Measurements from ENCODE around the gene WNK3. TPM values are rescaled to one million over a fixed set of nuclear protein-coding genes. Genes with fewer than 3 reads are reported as not detected.

The WNK3 gene
- total RNA-seq, 1 donor from 2014 or later, result 13.7 TPM

DNA sequence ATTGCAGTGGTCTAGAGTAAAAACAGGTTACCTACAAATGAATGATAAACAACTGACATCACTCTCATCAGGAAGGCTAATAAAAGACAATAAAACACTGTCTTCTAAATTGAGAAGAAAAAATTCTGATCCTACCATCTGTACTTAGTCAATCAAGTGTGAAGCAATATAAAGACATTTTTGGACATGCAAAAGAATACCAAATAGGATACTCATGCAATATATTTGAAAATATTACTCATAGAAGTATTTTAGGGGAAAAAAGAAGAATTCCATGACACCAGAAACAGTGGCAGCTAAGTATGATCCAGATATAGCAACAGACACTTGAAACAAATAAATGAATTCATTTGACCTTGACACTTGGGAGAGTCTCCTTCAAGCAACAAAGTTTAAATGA is 111.0 kb downstream of the WNK3 start:
- ATAC-seq (no peak), DNase-seq (ENCODE audit: low spot score) (no peak)

DNA sequence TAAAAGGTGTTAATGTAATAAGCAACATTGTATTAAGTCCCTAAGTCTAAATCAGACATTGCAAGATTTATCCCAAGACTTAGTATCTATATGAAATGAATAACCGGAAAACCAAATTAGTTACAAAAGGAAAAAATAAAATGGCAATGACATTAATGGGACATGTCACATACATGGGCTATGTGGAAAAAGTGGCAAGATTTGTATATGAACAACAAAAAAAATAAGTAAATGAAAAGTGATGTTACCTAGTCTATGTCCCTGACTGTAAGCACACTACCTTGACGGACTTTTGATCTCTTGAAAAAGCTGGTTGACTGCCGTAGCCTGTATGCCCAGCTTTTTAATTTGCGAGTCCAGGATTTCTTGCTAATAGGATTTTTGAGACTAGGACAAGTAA is 119.3 kb downstream of the WNK3 start:
- ATAC-seq (no peak), DNase-seq (ENCODE audit: low spot score) (no peak)

DNA sequence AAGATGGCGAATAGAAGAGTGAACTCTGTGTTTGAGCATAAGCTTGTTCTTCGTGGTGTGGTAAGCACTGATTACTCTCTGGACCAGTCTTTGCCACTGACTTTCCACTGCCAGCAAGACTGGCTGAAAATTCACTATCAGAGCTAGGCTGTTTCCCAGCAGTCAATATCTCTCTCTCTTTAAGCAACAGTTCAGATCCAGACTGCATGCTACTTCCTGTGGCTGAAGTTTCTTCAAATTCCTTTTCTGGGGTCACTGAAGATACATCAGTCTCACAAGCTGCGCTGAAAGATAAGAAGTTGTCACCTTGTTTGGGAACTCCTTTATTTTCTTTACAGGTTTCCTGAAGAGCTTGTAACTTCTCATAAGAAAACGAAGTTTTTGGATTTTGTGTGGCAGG is 120.8 kb downstream of the WNK3 start:
- ATAC-seq, result no peak
- no peak for DNase-seq (ENCODE audit: low spot score)

DNA sequence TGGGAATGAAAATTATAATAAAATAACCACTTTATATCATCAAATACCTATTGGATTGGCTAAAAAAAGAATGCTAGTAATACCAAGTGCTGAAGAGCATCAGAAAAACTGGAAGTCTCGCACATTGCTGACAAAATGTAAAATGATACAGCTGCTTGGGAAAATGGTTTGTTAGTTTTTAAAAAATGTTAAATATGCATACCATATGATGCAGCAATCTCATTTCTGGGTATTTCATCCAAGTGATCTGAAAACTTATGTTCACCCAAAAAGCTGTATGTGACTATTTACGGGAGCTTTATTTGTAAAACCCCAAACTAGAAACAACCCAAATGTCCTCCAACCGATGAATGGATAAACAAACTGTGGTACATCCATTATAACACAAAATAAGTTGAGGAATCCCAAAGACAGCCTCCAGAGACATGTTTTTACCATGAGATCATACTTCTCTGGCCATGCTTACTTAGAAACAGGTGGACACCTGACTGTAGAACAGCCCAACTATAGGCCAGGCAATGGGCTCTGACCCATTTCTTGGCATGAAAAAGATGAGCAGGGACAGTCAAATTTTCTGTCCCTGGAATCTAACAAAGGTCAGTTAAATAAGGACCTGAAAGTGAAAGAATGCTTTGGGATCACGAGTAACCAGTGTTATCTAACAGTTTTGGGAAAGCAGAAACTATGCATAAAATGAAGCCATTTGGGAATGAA is 127.3 kb downstream of the WNK3 start:
- DNase-seq (ENCODE audit: low spot score), result no peak
- peak; percentile 55 for ATAC-seq

DNA sequence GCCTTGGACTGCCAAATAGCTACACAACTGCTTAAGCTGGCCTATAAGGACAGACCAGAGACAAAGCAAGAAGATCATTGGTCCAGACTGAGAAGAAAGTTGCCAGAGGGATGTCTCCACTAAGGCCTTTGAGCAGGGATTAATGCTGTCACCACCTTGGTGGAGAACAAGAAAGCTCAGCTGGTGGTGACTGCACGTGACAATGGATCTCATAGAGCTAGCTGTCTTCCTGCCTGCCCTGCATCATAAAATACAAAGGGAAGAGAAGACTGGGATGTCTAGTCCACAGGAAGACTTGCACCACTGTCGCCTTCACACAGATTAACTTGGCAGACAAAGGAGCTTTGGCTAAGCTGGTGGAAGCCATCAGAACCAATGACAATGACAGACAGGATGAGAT is 134.3 kb downstream of the WNK3 start:
- ATAC-seq (no peak), DNase-seq (ENCODE audit: low spot score) (no peak)

DNA sequence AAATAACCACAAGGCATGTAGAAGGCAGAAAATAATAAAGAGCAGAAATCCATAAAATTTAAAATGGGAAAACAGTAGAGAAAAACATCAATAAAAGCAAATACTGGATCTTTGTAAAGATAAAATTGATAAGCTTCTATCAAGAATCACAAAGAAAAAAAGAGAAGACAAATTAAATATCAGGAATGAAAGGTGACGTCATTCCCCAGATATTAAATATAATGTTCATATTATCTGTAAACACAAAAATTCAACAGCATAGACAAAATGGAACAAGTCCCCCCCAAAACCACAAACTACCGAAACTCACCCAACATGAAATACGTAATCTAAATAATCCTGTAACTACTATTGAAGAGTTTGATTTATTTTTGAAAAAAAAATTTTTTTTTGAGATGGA is 144.2 kb downstream of the WNK3 start:
- ATAC-seq, result no peak
- DNase-seq (ENCODE audit: low spot score), result no peak

DNA sequence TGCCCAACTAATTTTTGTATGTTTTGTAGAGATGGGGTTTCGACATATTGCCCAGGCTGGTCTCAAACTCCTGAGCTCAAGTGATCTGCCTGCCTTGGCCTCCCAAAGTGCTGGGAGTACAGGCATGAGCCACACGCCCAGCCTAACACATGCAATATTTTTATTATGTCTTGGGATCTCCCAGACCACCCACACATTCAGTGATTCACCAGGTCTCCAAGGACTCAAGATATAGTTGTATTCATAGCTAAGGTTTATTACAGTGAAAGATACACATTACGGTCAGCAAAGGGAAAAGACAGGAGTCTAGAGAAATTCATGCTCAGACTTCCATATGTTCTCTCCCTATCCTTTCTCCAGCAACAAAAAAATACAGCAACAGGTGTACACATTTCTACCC is 149.3 kb downstream of the WNK3 start:
- ATAC-seq (no peak), DNase-seq (ENCODE audit: low spot score) (no peak)

DNA sequence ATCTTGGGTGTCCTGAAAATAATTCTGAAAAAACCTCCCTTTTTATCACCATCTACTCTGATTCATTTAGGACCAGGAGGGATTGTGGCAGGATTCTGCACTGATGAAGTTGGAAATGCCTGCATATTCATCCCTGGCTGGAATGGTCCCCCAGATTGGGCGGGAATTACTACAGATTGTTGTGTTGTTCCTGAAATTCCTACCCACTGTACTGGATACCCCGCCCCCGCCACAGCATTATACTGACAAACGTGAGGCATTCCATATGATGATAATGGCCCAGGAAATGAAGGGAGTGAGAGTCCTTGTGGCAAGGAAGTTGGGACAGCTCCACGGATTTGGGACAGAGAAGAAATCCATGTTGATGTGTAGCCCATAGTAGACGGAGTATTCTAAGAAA is 159.6 kb downstream of the WNK3 start:
- DNase-seq (ENCODE audit: low spot score) (no peak), ATAC-seq (no peak)

DNA sequence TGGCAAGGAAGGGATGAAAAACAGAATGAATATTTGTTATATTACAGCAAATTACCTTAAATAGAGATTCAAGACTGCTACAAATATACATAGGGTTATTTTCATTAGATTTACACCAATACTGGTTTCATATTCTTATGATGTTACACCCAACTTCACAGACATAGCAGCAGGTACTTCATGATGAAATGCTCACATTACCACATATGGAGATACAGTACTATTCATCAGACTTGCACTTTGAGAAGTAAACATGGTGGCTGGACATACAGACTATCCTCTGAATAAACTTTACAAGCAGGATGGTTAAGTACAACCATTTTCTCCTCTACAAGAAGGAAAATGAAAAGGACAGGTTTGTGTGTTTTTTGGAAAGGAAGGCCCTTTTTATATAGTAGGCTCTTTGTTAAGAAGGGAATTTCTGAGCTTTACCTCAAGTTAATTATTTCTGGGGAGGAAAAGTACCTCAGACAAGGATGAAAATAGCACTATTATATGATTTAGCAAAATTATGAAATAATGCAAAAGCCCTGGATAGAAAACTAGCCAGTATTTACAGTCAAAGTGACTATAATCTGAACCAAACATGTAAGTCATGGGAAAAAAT is 162.8 kb downstream of the WNK3 start:
- DNase-seq (ENCODE audit: low spot score) (no peak), ATAC-seq (no peak)

DNA sequence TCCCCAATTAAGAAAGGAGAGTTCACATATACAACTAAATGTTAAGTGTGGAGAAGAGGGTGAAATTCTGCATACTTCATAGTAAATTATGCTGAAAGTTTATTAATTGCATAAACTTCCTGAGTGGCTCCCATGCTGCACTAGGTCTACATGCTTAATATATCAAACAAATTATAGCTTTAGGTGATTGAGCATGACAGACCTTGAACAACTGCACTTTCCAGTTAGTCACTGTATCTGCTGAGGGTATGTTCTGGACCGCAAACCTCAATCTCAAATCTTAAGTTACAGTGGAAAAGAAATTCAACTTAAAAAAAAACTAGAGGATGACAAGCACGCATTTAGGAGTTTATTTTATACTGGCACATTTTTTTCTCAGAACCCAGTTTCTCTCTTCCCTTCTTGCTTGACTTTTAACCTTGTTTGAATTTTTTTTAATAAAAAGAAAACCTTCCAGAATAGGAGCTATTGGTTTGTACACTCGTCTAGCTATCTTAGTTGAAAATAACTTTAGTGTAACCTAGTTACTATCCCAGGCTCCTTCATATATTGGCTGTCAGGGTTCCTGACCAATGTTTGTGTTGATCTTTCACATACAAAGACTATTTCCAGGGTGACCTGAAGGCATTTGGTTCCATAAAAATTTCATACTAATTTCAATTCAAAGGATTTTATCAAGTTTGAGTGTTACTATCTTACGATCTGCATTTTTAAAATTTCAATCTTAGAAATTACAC is 164.6 kb downstream of the WNK3 start:
- DNase-seq (ENCODE audit: low spot score) (no peak), ATAC-seq (no peak)

DNA sequence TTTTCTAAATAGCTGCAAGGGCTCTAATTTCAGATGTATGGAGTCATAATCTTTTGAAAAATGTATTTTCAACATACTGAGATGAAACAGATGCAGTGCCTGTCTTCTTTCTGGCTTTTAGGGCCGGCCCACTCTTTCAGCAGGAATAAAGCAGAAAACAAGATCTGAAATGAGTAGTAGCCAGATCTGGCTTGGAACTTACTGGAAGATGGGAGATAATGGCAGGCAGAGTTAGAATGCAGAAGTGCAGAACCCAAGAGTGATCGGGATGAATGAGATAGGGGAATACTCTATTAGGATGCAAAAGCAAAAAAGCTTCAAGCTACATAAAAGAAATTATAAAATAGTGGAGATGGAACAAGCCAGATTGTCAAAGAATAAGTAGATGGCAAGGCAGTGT is 173.4 kb downstream of the WNK3 start:
- ATAC-seq, result no peak
- no peak for DNase-seq (ENCODE audit: low spot score)

DNA sequence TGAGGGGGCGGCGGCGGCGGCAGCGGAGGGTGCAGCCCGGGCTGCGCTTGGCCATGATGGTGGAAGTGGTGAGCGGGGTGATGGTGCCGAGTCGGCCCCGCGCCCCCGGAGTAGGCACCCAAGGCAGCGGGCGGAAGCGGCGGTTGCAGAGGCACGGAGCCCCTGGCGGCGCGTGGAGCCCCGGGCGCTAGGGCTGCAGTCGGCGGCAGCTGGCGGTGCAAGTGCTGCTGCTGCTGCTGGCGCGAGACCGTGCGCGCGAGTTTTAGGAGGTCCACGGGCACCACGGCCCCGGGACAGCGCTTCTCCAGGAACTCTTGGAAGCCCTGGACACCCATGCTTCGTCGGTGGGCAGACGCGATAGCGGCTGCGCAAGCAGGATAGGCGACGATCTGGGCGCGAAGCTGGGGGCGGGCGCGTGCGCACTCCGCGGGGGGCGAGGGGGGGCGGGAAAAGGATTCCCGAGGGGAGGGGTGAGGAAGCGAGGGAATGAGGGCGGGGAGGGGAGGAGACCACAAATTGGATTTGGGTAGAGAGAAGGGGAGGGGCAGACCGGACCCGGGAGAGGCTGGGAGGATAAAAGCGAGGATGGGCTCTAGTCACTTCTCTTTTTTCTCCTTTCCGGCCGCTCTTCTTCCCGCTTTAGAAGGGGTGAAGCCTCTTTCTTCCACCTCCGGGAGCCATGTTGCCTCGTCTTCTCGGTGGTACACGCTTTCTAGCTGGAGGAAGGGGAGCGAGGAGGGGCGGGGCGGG is 174.8 kb downstream of the WNK3 start, which contains the start of gene FAM120C:
TSS of gene FAM120C (minus strand) at position 391 of the 750 bp plus-strand sequence. CDS start at position 335, 56 bp downstream.
- ATAC-seq (peak; percentile 87), DNase-seq (ENCODE audit: low spot score) (peak; percentile 70)

DNA sequence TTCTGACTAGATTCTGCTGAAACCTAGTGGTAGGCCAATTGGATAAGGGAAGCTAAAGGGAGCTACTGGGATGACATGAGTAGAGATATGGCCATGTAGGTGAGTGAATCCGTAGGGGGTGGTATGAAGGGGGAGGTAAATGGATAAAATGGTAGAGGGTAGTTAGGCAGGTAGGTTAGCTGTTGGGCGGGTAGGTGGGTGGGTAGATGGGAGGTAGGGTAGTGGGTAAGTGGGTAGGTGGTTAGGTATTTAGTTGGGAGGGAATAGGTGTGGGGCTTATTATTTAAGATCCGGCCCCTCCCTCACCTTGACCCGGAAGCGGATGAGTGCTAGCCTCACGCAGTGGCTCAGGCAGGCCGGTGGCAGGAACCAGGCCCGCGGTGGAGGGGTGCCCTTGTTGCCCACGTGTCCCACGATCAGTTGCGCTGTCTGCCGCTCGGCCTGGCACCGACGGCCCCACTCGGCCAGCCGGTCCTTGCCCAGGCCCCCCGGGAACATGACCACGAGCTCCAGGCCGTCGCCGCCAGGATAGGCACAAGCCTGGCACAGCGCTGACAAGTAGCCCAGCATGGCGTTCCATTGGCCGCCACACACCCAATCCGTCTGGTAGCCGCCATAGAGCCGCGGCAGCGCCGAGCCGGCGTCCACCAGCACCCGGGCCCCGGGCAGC is 175.5 kb downstream of the WNK3 start:
- peak; percentile 89 for ATAC-seq
- peak; percentile 71 for DNase-seq (ENCODE audit: low spot score)

DNA sequence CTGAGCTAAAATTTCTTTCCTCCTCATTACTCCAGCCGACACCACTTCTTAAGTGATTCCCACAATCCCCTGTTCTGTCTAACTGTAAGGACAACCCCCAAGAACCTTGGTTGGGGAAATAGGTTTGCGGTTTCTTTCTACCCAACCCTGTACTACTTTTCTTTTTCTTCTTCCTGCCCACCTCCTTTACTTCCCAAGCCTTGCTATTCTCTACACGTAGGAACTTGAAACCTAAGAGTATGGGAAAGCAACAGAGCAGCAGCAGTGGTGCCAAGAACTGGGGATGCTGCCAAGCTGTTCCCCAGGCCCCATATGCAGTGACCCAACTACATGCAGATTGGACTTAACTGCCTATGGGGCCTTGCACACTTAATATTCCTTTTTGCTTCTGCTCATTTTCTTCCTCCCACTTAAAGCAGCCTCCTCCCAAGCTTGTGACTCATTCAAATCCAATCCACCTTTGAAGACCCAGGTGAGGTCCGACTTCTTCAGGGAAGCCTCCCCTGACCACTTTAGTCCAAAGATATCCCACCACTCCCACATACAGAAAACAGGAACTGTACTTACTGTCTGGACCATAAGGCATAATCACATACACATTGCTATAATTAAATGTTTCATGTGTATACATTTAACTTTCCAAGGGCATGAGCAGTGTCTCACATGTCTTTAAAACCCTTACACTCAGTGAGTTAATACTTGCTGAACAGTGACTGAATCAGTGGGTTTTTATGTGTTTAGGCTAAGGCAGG is 176.5 kb downstream of the WNK3 start:
- no peak for DNase-seq (ENCODE audit: low spot score)

DNA sequence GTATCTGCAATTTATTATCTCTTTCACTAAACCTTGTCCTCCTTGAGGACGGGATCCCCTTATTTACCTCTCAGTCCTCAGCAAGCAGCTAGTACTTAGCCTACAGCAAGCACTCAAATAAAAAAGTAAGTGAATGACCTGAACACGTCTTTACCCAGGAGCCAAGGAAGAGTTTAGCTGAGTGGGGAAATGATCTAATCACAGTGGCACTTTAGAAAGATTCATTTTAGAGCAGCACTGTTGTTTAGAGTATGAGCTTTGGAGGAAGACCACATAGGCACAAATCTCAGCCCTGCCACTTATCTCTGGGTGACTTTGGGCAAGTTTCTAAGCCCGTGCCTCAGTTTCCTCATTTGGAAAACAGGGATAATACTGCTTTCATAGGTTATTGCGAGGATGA is 177.4 kb downstream of the WNK3 start:
- no peak for ATAC-seq
- no peak for DNase-seq (ENCODE audit: low spot score)

More for the DNA sequence above, 176.5 kb downstream of the WNK3 start:
- no peak for ATAC-seq

DNA sequence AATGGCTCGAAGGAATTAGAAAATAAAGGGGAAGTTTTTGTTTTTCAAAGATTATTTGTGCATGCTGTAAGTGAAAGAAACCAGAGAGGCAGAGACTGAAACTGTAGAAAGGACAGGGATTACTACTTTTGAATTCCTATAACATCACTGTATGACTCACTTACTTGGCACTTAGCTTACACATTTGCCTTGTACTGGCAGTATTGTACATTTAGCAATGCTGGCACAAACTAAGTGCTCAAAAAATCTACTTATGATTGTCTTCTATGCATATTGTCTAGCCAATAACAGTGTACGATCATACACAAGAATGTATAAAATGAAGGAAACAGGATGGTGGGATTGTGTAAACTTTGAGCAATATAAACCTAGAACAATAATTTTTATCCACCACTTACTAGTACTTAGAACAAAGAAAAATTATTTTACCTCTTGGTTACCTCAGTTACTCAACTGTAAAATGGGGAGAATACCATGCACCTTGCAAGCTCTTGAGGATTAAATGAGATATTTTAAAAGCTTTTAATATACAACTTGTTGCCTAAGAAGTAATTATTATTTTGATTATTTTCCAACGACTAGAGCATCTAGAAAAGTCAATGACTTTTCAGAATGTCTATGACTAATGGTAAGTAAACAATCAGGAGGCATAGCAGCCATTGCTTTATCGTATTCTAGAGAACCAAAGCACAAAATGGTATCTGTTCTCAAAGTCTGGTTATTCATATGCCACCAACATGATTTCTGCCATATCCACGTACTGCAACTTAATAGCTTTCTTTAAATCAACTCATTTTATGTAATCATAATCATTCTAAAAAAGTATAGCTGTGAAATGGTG is 179.5 kb downstream of the WNK3 start:
- ATAC-seq (no peak), DNase-seq (ENCODE audit: low spot score) (no peak)

DNA sequence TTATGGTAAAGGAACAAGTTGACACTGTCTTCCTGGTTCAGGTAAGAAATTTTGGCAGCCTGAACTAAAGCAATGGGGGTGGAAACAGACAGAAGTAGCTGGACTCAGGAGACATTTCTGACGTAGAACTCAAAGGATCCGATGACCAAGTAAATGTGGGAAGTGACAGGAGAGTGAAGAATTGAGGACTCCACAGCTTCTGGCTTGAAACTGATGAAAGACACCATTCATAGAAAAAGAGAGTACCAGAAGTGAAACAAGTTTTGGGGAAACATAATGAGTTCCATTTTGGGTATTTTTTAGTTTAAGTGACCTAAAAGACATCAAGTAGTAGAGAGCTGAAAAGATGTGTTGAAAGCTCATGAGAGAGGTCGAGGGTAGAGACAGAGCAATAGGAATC is 180.5 kb downstream of the WNK3 start:
- DNase-seq (ENCODE audit: low spot score) (no peak), ATAC-seq (no peak)

DNA sequence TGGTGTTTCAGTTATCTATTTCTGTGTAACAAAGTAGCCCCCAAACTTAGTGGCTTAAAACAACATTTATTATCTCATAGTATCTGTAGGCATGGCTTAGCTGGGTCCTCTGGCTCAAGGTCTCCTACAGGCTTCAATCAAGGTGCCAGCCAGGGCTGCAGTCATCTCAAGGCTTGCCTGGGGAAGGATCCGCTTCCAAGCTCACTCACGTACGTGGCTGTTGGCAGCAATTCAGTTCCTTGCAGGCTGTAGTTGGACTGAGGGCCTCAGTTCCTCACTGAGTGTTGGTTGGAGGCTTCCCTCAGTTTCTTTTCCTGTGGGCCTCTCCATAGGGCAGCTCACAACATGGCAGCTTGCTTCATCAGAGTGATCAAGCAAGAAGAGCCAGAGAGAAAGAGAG is 184.1 kb downstream of the WNK3 start:
- DNase-seq (ENCODE audit: low spot score) (no peak), ATAC-seq (no peak)

DNA sequence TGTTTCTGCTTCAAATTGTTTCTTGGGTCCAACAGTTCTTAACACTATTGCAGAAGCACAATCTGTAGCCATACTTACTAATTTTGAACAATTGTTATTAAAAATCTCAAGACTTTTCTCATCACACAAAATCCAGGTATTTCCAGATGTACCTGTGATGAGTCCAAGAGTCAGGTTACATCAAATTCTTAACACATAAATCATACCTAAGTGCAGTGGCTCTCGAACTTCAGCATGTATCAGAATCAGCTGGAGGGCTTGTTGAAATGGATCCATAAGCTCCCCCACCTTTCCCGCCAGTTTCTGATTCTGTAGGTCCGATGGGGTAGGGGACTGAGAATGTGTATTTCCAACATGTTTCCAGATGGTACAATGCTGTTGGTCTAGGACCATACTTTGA is 185.4 kb downstream of the WNK3 start:
- no peak for ATAC-seq
- DNase-seq (ENCODE audit: low spot score), result no peak
